HepG2 (cell line): ENCODE measurements around the gene DIO1. TPM values are rescaled to one million over a fixed set of nuclear protein-coding genes. Genes with fewer than 3 reads are reported as not detected.

Experiments used
- ATAC-seq: fragments of 200-7000 bp; cut with Tn5 transposase; 3 replicates; pipeline ENCODE4 v1.9.1; 2020; ENCODE audit warnings: mild to moderate bottlenecking, moderate library complexity
- BruUV-seq: library from RNA; stranded (reverse); fragments of 400-500 nt; replicated peaks from 2 replicates; lab custom pipeline; 2021; lab: Mats Ljungman, UMichigan
- CTCF ChIA-PET: fragments of 300-600 bp; formaldehyde crosslinking; extraction: SDS; loops from one replicate; lab custom pipeline; 2021; ENCODE audit warnings: low total read pairs, inconsistent platforms, low intra/inter-chr PET ratio; lab: Yijun Ruan, JAX
- POLR2A ChIA-PET: fragments of 350-600 bp; sonication (Branson Sonifier 250); formaldehyde crosslinking; loops from one replicate; lab custom pipeline; 2020; ENCODE audit warnings: antibody characterized with exemption, inconsistent platforms; lab: Yijun Ruan, JAX
- DNase-seq: peaks from one replicate; pipeline ENCODE4 v3.0.0-alpha.2; 2015; ENCODE audit warnings: low spot score
- FAIRE-seq: peaks from 3 replicates; lab custom pipeline; 2011; peaks lifted over from hg19 to GRCh38; lab: Jason Lieb, UNC
- H2AFZ ChIP-seq: one replicate; pipeline ENCODE4 v1.6.1; 2011; ENCODE audit warnings: low read length, inconsistent platforms
- H3K27ac ChIP-seq: fragments of 300-600 bp; 3 replicates; pipeline ENCODE4 v1.8.0; 2011; ENCODE audit warnings: mixed run types, mild to moderate bottlenecking, mixed read lengths, low read length, inconsistent platforms; ENCODE audit not compliant: insufficient read depth; ENCODE audit errors: extremely low read length
- H3K27me3 ChIP-seq, 2 experiments: fragments of 200-600 bp in 1 of 2; 2 replicates in 1 of 2; 3 replicates in 1 of 2; pipeline versions ENCODE4 v1.6.0 to v1.8.0; 2011; ENCODE audit warnings: low read length in 2 of 2, mild to moderate bottlenecking in 2 of 2, moderate library complexity in 2 of 2, inconsistent platforms in 1 of 2; ENCODE audit not compliant: insufficient read depth in 2 of 2, control insufficient read depth in 1 of 2
- H3K36me3 ChIP-seq, 2 experiments: fragments of 200-600 bp in 1 of 2; replicated peaks in 1 of 2; 2 replicates in 1 of 2; 3 replicates in 1 of 2; pipeline versions ENCODE4 v1.5.1 to v1.8.0; 2011; ENCODE audit warnings: low read length in 2 of 2, inconsistent platforms in 1 of 2; ENCODE audit not compliant: insufficient read depth in 2 of 2, control insufficient read depth in 1 of 2
- H3K4me1 ChIP-seq: 2 replicates; pipeline ENCODE4 v1.5.1; 2012; ENCODE audit warnings: low read length, inconsistent platforms; ENCODE audit not compliant: insufficient read depth
- H3K4me2 ChIP-seq: 2 replicates; pipeline ENCODE4 v1.6.0; 2011; ENCODE audit warnings: low read depth, low read length, inconsistent platforms
- H3K4me3 ChIP-seq, 3 experiments: fragments of 200-600 bp in 1 of 3; sonication (generic), shearing (Covaris generic) in 1 of 3; replicated peaks in 1 of 3; 2 replicates each; pipeline ENCODE4 v1.5.1; 2011 to 2016; ENCODE audit warnings: low read length in 3 of 3, inconsistent platforms in 2 of 3, low read depth in 2 of 3, mild to moderate bottlenecking in 2 of 3, control low read depth in 1 of 3, mixed read lengths in 1 of 3; ENCODE audit not compliant: insufficient read depth in 1 of 3
- H3K79me2 ChIP-seq: one replicate; pipeline ENCODE4 v1.6.1; 2011; ENCODE audit warnings: low read length, inconsistent platforms; ENCODE audit not compliant: insufficient read depth
- H3K9ac ChIP-seq: 2 replicates; pipeline ENCODE4 v1.6.0; 2011; ENCODE audit warnings: mild to moderate bottlenecking, low read depth, low read length, inconsistent platforms; ENCODE audit not compliant: insufficient read depth
- H3K9me3 ChIP-seq: 2 replicates; pipeline ENCODE4 v1.5.1; 2012; ENCODE audit warnings: mild to moderate bottlenecking, low read length
- H4K20me1 ChIP-seq: 2 replicates; pipeline ENCODE4 v1.6.0; 2011; ENCODE audit warnings: inconsistent platforms, mild to moderate bottlenecking, low read length, moderate library complexity; ENCODE audit not compliant: insufficient read depth
- ATF6 ChIP-seq: sonication (generic); formaldehyde crosslinking; conservative IDR thresholded peaks from 2 replicates; pipeline ENCODE4 v1.4.0; 2020; ENCODE audit warnings: missing genetic modification reagents
- ATM ChIP-seq: fragments of 450-650 bp; IDR thresholded peaks from 2 replicates; pipeline ENCODE4 v1.7.1; 2017; ENCODE audit warnings: mild to moderate bottlenecking, borderline replicate concordance
- CENPT ChIP-seq: sonication (generic); formaldehyde crosslinking; IDR thresholded peaks from 2 replicates; pipeline ENCODE4 v1.8.0; 2022; ENCODE audit warnings: low read depth, mild to moderate bottlenecking, moderate library complexity, missing genetic modification reagents
- GABPA ChIP-seq, 2 experiments: IDR thresholded peaks; 2 replicates each; pipeline ENCODE4 v1.6.1; 2011 to 2016; ENCODE audit warnings: low read depth in 2 of 2, low read length in 1 of 2, missing biosample characterization in 1 of 2, missing genetic modification characterization in 1 of 2
- GATAD1 ChIP-seq: IDR thresholded peaks from 2 replicates; pipeline ENCODE4 v1.6.1; 2016; ENCODE audit warnings: missing genetic modification reagents, missing compliant biosample characterization
- MBNL3 ChIP-seq: fragments of 250-450 bp; sonication (Bioruptor Pico); conservative IDR thresholded peaks from 2 replicates; pipeline ENCODE4 v1.8.0; 2022; ENCODE audit warnings: mild to moderate bottlenecking, inconsistent platforms
- MTF1 ChIP-seq: sonication (generic); formaldehyde crosslinking; IDR thresholded peaks from 2 replicates; pipeline ENCODE4 v1.5.0; 2020; ENCODE audit warnings: missing genetic modification reagents
- MXD1 ChIP-seq: sonication (generic); formaldehyde crosslinking; IDR thresholded peaks from 2 replicates; pipeline ENCODE4 v1.4.0; 2020; ENCODE audit warnings: mild to moderate bottlenecking, missing genetic modification reagents
- MYC ChIP-seq: sonication (generic); formaldehyde crosslinking; IDR thresholded peaks from 2 replicates; pipeline ENCODE4 v1.9.0; 2021; ENCODE audit warnings: missing genetic modification reagents, borderline replicate concordance
- SNAI1 ChIP-seq: sonication (generic); formaldehyde crosslinking; IDR thresholded peaks from 2 replicates; pipeline ENCODE4 v1.5.0; 2020; ENCODE audit warnings: mild to moderate bottlenecking, missing genetic modification reagents, borderline replicate concordance
- ZNF3 ChIP-seq: IDR thresholded peaks from 2 replicates; pipeline ENCODE4 v1.7.0; 2017; ENCODE audit warnings: inconsistent platforms
- ZNF414 ChIP-seq: sonication (generic); formaldehyde crosslinking; IDR thresholded peaks from 2 replicates; pipeline ENCODE4 v1.5.0; 2020; ENCODE audit warnings: missing genetic modification reagents
- ZNF501 ChIP-seq: sonication (generic); formaldehyde crosslinking; IDR thresholded peaks from 2 replicates; pipeline ENCODE4 v1.5.1; 2020; ENCODE audit warnings: mild to moderate bottlenecking, moderate library complexity, missing genetic modification reagents
- ZNF580 ChIP-seq: IDR thresholded peaks from 2 replicates; pipeline ENCODE4 v1.6.1; 2016; ENCODE audit warnings: low read depth, borderline replicate concordance
- ZNF816 ChIP-seq: sonication (generic); formaldehyde crosslinking; IDR thresholded peaks from 2 replicates; pipeline ENCODE4 v1.8.0; 2022; ENCODE audit warnings: missing genetic modification reagents, mild to moderate bottlenecking, borderline replicate concordance
- ZUFSP ChIP-seq: sonication (generic); formaldehyde crosslinking; IDR thresholded peaks from 2 replicates; pipeline ENCODE4 v1.9.0; 2021; ENCODE audit warnings: missing genetic modification reagents, mild to moderate bottlenecking, borderline replicate concordance
- WGBS: methylation state at CpG from one replicate; pipeline ENCODE4 v1.1.6; 2017; ENCODE audit warnings: low lambda C conversion rate; 5-methylcytosine and 5-hydroxymethylcytosine counted together
- in situ Hi-C: cut with HindIII; loops from 2 replicates; pipeline ENCODE4 v1.10.0; 2017; ENCODE audit warnings: low pct_unique_long_range_greater_than_20kb; ENCODE audit not compliant: extremely low pct_ligation_motif_present
- intact Hi-C: fragments of 100-400 bp; cut with micrococcal nuclease; formaldehyde crosslinking; loops from one replicate; pipeline ENCODE4 v1.10.0; 2022; ENCODE audit not compliant: unreplicated experiment
- polyA plus RNA-seq, 8 experiments: library from polyadenylated mRNA; depleted of rRNA in 3 of 8; stranded (reverse) in 7 of 8; unstranded in 1 of 8; fragments of >200 nt; fragmentation: Illumina TruSeq in 4 of 8; extraction: Trizol in 4 of 8; gene quantifications; 2 replicates each; pipeline versions ENCODE4 v1.2.1 to v1.2.3, GENCODE V29; 2011 to 2016; ENCODE audit warnings: low read depth in 4 of 8, missing spikeins in 1 of 8, mixed read lengths in 1 of 8; ENCODE audit not compliant: insufficient read depth in 1 of 8
- total RNA-seq, 5 experiments: library from RNA; depleted of rRNA; stranded (reverse); fragments of >200 nt; fragmentation: Illumina TruSeq; extraction: Trizol; gene quantifications; 2 replicates each; pipeline ENCODE4 v1.2.3, GENCODE V29; 2016; ENCODE audit warnings: low read depth in 1 of 5

DIO1 gene
- total and polyA plus RNA-seq, 2 of the 13 experiments (the other 11 are each of a cell fraction or from before 2014, with no cell fraction given), result 13.5 to 45.6 TPM

GRCh38 chr1:53889304-53890298, 4.4 kb upstream of the DIO1 start, which contains the start of gene YIPF1:
Gene YIPF1 (minus strand): TSS chr1:53889797. CDS start chr1:53888937, 860 bp downstream.
- no TSS peak for BruUV-seq
- Histone ChIP-seq H3K4me1 (peaks cover 40% of the 10 kb centered on the region), H3K36me3 (no peaks in the 10 kb centered on the region; a peak in 1 of 5 replicates), H3K27me3 (no peaks in the 10 kb centered on the region; a peak in 1 of 5 replicates), H3K9ac (peak within 1 kb of the TSS; percentile 84), H3K4me2 (peak within 1 kb of the TSS; percentile 97), H4K20me1 (no peaks in the 10 kb centered on the region; the same call in 1 of the 2 replicates), H3K9me3 (no peaks in the 10 kb centered on the region), H3K79me2 (peaks cover 4% of the 10 kb centered on the region), H3K27ac (peak within 1 kb of the TSS; percentile 56), H2AFZ (peak within 1 kb of the TSS; percentile 83), H3K4me3 (peak within 1 kb of the TSS; percentile 87 to 100 (median 97))
- intact Hi-C loops (loop anchor here (5.0 kb wide), 1 partner anchor 58 kb away; the partner anchor contains the start of genes IFT25 and LRRC42), in situ Hi-C loops (loop anchor here (5.0 kb wide), 1 partner anchor 53 kb away; no protein-coding TSS in a partner anchor)
- WGBS, result 10% methylated on average over 35 of the region's 62 CpGs
- ATAC-seq (peak; percentile 94), FAIRE-seq (peak; percentile 44), DNase-seq (peak; percentile 75)
- ChIA-PET POLR2A (interaction anchor here (0.8 to 1.6 kb wide), 5 partner anchors 9 to 56 kb away, joined by 3 to 15 read pairs (median 4); partner anchors contain the start of genes IFT25, LRRC42 and NDC1), CTCF (no interaction called here)
- TF ChIP-seq GABPA (IDR thresholded peaks at IDR 0.05; ENCODE audit: low read depth, low read length) (peak; percentile 69), GABPA (CRISPR knock-in tag; IDR thresholded peaks at IDR 0.05; ENCODE audit: low read depth) (peak; percentile 89), GATAD1 (CRISPR knock-in tag) (0 out of 2 replicates have a peak, but pooled peaks have one; percentile 57), MTF1 (no peak), CENPT (CRISPR knock-in tag) (no peak), ZNF816 (CRISPR knock-in tag) (no peak), ZNF3 (CRISPR knock-in tag) (no peak), ZUFSP (CRISPR knock-in tag) (no peak), SNAI1 (CRISPR knock-in tag) (no peak), ATM (no peak), MXD1 (CRISPR knock-in tag) (peak; percentile 49; the same call in 1 of the 2 replicates), MYC (CRISPR knock-in tag) (no peak), MBNL3 (CRISPR knock-in tag) (no peak), ATF6 (CRISPR knock-in tag) (no peak), ZNF580 (CRISPR knock-in tag) (peak; percentile 36; the same call in 1 of the 2 replicates), ZNF501 (CRISPR knock-in tag) (0 out of 2 replicates have a peak, but pooled peaks have one; percentile 39), ZNF414 (CRISPR knock-in tag) (peak; percentile 43; the same call in 1 of the 2 replicates)
